Stimulated activated CD8-positive, alpha-beta memory T cell treated with anti-CD3 and anti-CD28 coated beads, Interleukin-2, amount 100 ng/mL, for 48 hours (primary cell): Measurements from ENCODE around the gene IQCN.

Experiments used
- DNase-seq, 2 donors: peaks; one replicate each; pipeline ENCODE4 v3.0.0-alpha.2; 2020; ENCODE audit warnings: low read depth in 2 of 2

IQCN gene

GRCh38 chr19:18274219-18274780 lies at the start of gene IQCN:
TSS of gene IQCN (minus strand) at chr19:18274452. CDS start at chr19:18269478, 4,974 bp downstream.
- no peak for DNase-seq

GRCh38 chr19:18322759-18323460 lies 48.7 kb upstream of the IQCN start, which contains the start of gene LSM4:
TSS of gene LSM4 (minus strand) at chr19:18323076. CDS start at chr19:18323020, 56 bp downstream.
- DNase-seq: peak; percentile 99

GRCh38 chr19:18322318-18322758 lies 48.1 kb upstream of the IQCN start:
- no peak for DNase-seq

- no peak for DNase-seq
Measured at GRCh38 chr19:18321734-18322102, 47.5 kb upstream of the IQCN start.

- no peak for DNase-seq
Measured at GRCh38 chr19:18320865-18321733, 46.8 kb upstream of the IQCN start.

GRCh38 chr19:18319591-18320135 lies 45.4 kb upstream of the IQCN start:
- DNase-seq: no peak

- DNase-seq: no peak
Measured at GRCh38 chr19:18317961-18318800, 43.9 kb upstream of the IQCN start.

- DNase-seq: no peak
Measured at GRCh38 chr19:18313398-18313797, 39.1 kb upstream of the IQCN start.

GRCh38 chr19:18312092-18312534 lies 37.9 kb upstream of the IQCN start:
- no peak for DNase-seq

GRCh38 chr19:18311502-18312091 lies 37.3 kb upstream of the IQCN start:
- no peak for DNase-seq

- DNase-seq: no peak
Measured at GRCh38 chr19:18310966-18311365, 36.7 kb upstream of the IQCN start.

- DNase-seq: no peak
Measured at GRCh38 chr19:18310118-18310909, 36.1 kb upstream of the IQCN start.

GRCh38 chr19:18309525-18310064 lies 35.3 kb upstream of the IQCN start:
- no peak for DNase-seq

GRCh38 chr19:18308948-18309325 lies 34.7 kb upstream of the IQCN start:
- DNase-seq: no peak

- no peak for DNase-seq
Measured at GRCh38 chr19:18308051-18308947, 34.0 kb upstream of the IQCN start.

GRCh38 chr19:18307271-18307681 lies 33.0 kb upstream of the IQCN start:
- DNase-seq: no peak

GRCh38 chr19:18306888-18307260 lies 32.6 kb upstream of the IQCN start:
- no peak for DNase-seq

- no peak for DNase-seq
Measured at GRCh38 chr19:18306209-18306887, 32.1 kb upstream of the IQCN start.
